ENCODE measurements around the gene CBR3. TPM values are rescaled to one million over a fixed set of nuclear protein-coding genes. Genes with fewer than 3 reads are reported as not detected.

The CBR3 gene
- total and polyA plus RNA-seq, 2 of the 13 experiments (the other 11 are each of a cell fraction or from before 2014, with no cell fraction given): not detected

- TF ChIP-seq HNRNPK (IDR thresholded peaks at IDR 0.05; ENCODE audit: low read depth, low read length, poor library complexity, severe bottlenecking): peak; percentile 17
- TF ChIP-seq ISL2 (CRISPR knock-in tag; IDR thresholded peaks at IDR 0.05): no peak
- no peak for TF ChIP-seq ZBTB49 (CRISPR knock-in tag; IDR thresholded peaks at IDR 0.05; ENCODE audit: borderline replicate concordance)
- TF ChIP-seq RXRB (CRISPR knock-in tag; IDR thresholded peaks at IDR 0.05; ENCODE audit: borderline replicate concordance): no peak
- TF ChIP-seq FLYWCH1 (CRISPR knock-in tag; IDR thresholded peaks at IDR 0.05): no peak
- no peak for TF ChIP-seq RELA (CRISPR knock-in tag; IDR thresholded peaks at IDR 0.05)
- TF ChIP-seq PAXIP1 (CRISPR knock-in tag; conservative IDR thresholded peaks at IDR 0.05): no peak
- TF ChIP-seq ZNF142 (CRISPR knock-in tag; IDR thresholded peaks at IDR 0.05): peak; percentile 57; the same call in 1 of the 2 replicates
- peak; percentile 58; the same call in 1 of the 2 replicates for TF ChIP-seq TAF1 (CRISPR knock-in tag; IDR thresholded peaks at IDR 0.05)
- peak; percentile 27; the same call in 1 of the 2 replicates for TF ChIP-seq GMEB1 (CRISPR knock-in tag; IDR thresholded peaks at IDR 0.05; ENCODE audit: borderline replicate concordance)
- no peak; the same call in 1 of the 2 replicates for TF ChIP-seq FOXC1 (CRISPR knock-in tag; IDR thresholded peaks at IDR 0.05; ENCODE audit: borderline replicate concordance)
- TF ChIP-seq ZNF124 (CRISPR knock-in tag; IDR thresholded peaks at IDR 0.05): no peak
- TF ChIP-seq MED1 (CRISPR knock-in tag; IDR thresholded peaks at IDR 0.05): peak; percentile 53
- TF ChIP-seq ZNF567 (CRISPR knock-in tag; IDR thresholded peaks at IDR 0.05; ENCODE audit: borderline replicate concordance): 0 out of 2 replicates have a peak, but pooled peaks have one; percentile 83
- no peak for TF ChIP-seq ATF1 (CRISPR knock-in tag; IDR thresholded peaks at IDR 0.05)
Measured at GRCh38 chr21:36156815-36157670, 22.2 kb downstream of the CBR3 start, which contains the start of gene DOP1B (continued).
